ENCODE results near the gene HDAC4.

HDAC4 gene

GRCh38 chr2:239150125-239151011 lies 250.5 kb downstream of the HDAC4 start:
- peaks cover 5% of the 10 kb centered on the region for H3K9me3 Mint-ChIP-seq (ENCODE audit: low read depth)
- H3K36me3 Mint-ChIP-seq: peaks cover 22% of the 10 kb centered on the region
- H3K27me3 Mint-ChIP-seq: no peaks in the 10 kb centered on the region
- peak overlapping the region; percentile 79 for H3K27ac Mint-ChIP-seq
- H3K4me3 Mint-ChIP-seq: no peak overlapping the region
- peaks cover 14% of the 10 kb centered on the region for H3K4me1 Mint-ChIP-seq (ENCODE audit: low read depth)

- peaks cover 5% of the 10 kb centered on the region for H3K9me3 Mint-ChIP-seq (ENCODE audit: low read depth)
- no peak overlapping the region for H3K4me3 Mint-ChIP-seq
- peaks cover 22% of the 10 kb centered on the region for H3K36me3 Mint-ChIP-seq
- no peaks in the 10 kb centered on the region for H3K27me3 Mint-ChIP-seq
- H3K27ac Mint-ChIP-seq: no peak overlapping the region
- H3K4me1 Mint-ChIP-seq (ENCODE audit: low read depth): peaks cover 14% of the 10 kb centered on the region
These were observed 251.3 kb downstream of the HDAC4 start for GRCh38 chr2:239149501-239149900.

- Mint-ChIP-seq H3K27me3 (no peaks in the 10 kb centered on the region), H3K36me3 (peaks cover 18% of the 10 kb centered on the region), H3K4me1 (ENCODE audit: low read depth) (peaks cover 14% of the 10 kb centered on the region), H3K4me3 (no peak overlapping the region), H3K9me3 (ENCODE audit: low read depth) (peaks cover 5% of the 10 kb centered on the region), H3K27ac (no peak overlapping the region)
These were observed 252.2 kb downstream of the HDAC4 start for GRCh38 chr2:239148495-239149200.

GRCh38 chr2:239147376-239147775 lies 253.4 kb downstream of the HDAC4 start:
- no peaks in the 10 kb centered on the region for H3K27me3 Mint-ChIP-seq
- no peak overlapping the region for H3K27ac Mint-ChIP-seq
- H3K4me3 Mint-ChIP-seq: no peak overlapping the region
- H3K36me3 Mint-ChIP-seq: peaks cover 13% of the 10 kb centered on the region
- peaks cover 5% of the 10 kb centered on the region for H3K9me3 Mint-ChIP-seq (ENCODE audit: low read depth)
- H3K4me1 Mint-ChIP-seq (ENCODE audit: low read depth): peaks cover 14% of the 10 kb centered on the region

GRCh38 chr2:239146741-239147181 lies 254.1 kb downstream of the HDAC4 start:
- peaks cover 11% of the 10 kb centered on the region for H3K4me1 Mint-ChIP-seq (ENCODE audit: low read depth)
- no peak overlapping the region for H3K4me3 Mint-ChIP-seq
- no peaks in the 10 kb centered on the region for H3K27me3 Mint-ChIP-seq
- peaks cover 5% of the 10 kb centered on the region for H3K9me3 Mint-ChIP-seq (ENCODE audit: low read depth)
- no peak overlapping the region for H3K27ac Mint-ChIP-seq
- peaks cover 13% of the 10 kb centered on the region for H3K36me3 Mint-ChIP-seq

GRCh38 chr2:239146011-239146641 lies 254.7 kb downstream of the HDAC4 start:
- Mint-ChIP-seq H3K9me3 (ENCODE audit: low read depth) (peaks cover 5% of the 10 kb centered on the region), H3K4me1 (ENCODE audit: low read depth) (peaks cover 9% of the 10 kb centered on the region), H3K27ac (no peak overlapping the region), H3K27me3 (no peaks in the 10 kb centered on the region), H3K4me3 (no peak overlapping the region), H3K36me3 (peaks cover 13% of the 10 kb centered on the region)

- H3K9me3 Mint-ChIP-seq (ENCODE audit: low read depth): peaks cover 5% of the 10 kb centered on the region
- peaks cover 4% of the 10 kb centered on the region for H3K4me1 Mint-ChIP-seq (ENCODE audit: low read depth)
- H3K27ac Mint-ChIP-seq: no peak overlapping the region
- no peak overlapping the region for H3K4me3 Mint-ChIP-seq
- H3K27me3 Mint-ChIP-seq: no peaks in the 10 kb centered on the region
- H3K36me3 Mint-ChIP-seq: peaks cover 9% of the 10 kb centered on the region
These were observed 255.2 kb downstream of the HDAC4 start for GRCh38 chr2:239145601-239146000.

- H3K9me3 Mint-ChIP-seq (ENCODE audit: low read depth): peaks cover 2% of the 10 kb centered on the region
- H3K36me3 Mint-ChIP-seq: peaks cover 7% of the 10 kb centered on the region
- no peak overlapping the region for H3K27ac Mint-ChIP-seq
- H3K27me3 Mint-ChIP-seq: no peaks in the 10 kb centered on the region
- peaks cover 1% of the 10 kb centered on the region for H3K4me1 Mint-ChIP-seq (ENCODE audit: low read depth)
- H3K4me3 Mint-ChIP-seq: no peak overlapping the region
These were observed 255.7 kb downstream of the HDAC4 start for GRCh38 chr2:239145106-239145505.

- H3K36me3 Mint-ChIP-seq: peaks cover 6% of the 10 kb centered on the region
- no peak overlapping the region for H3K27ac Mint-ChIP-seq
- H3K27me3 Mint-ChIP-seq: no peaks in the 10 kb centered on the region
- H3K9me3 Mint-ChIP-seq (ENCODE audit: low read depth): no peaks in the 10 kb centered on the region
- H3K4me3 Mint-ChIP-seq: no peak overlapping the region
- H3K4me1 Mint-ChIP-seq (ENCODE audit: low read depth): no peaks in the 10 kb centered on the region
These were observed 256.2 kb downstream of the HDAC4 start for GRCh38 chr2:239144713-239144999.

GRCh38 chr2:239143858-239144712 lies 256.7 kb downstream of the HDAC4 start:
- no peaks in the 10 kb centered on the region for H3K9me3 Mint-ChIP-seq (ENCODE audit: low read depth)
- H3K27me3 Mint-ChIP-seq: no peaks in the 10 kb centered on the region
- no peak overlapping the region for H3K4me3 Mint-ChIP-seq
- no peak overlapping the region for H3K27ac Mint-ChIP-seq
- H3K4me1 Mint-ChIP-seq (ENCODE audit: low read depth): no peaks in the 10 kb centered on the region
- H3K36me3 Mint-ChIP-seq: peaks cover 8% of the 10 kb centered on the region

GRCh38 chr2:239142806-239143205 lies 258.0 kb downstream of the HDAC4 start:
- no peak overlapping the region for H3K27ac Mint-ChIP-seq
- H3K9me3 Mint-ChIP-seq (ENCODE audit: low read depth): no peaks in the 10 kb centered on the region
- H3K27me3 Mint-ChIP-seq: no peaks in the 10 kb centered on the region
- no peaks in the 10 kb centered on the region for H3K4me1 Mint-ChIP-seq (ENCODE audit: low read depth)
- peaks cover 7% of the 10 kb centered on the region for H3K36me3 Mint-ChIP-seq
- H3K4me3 Mint-ChIP-seq: no peak overlapping the region

- Mint-ChIP-seq H3K27ac (no peak overlapping the region), H3K9me3 (ENCODE audit: low read depth) (no peaks in the 10 kb centered on the region), H3K4me1 (ENCODE audit: low read depth) (no peaks in the 10 kb centered on the region), H3K27me3 (no peaks in the 10 kb centered on the region), H3K4me3 (no peak overlapping the region), H3K36me3 (peaks cover 10% of the 10 kb centered on the region)
These were observed 258.5 kb downstream of the HDAC4 start for GRCh38 chr2:239142296-239142695.

- Mint-ChIP-seq H3K9me3 (ENCODE audit: low read depth) (peaks cover 3% of the 10 kb centered on the region), H3K4me3 (no peak overlapping the region), H3K27me3 (no peaks in the 10 kb centered on the region), H3K36me3 (peaks cover 14% of the 10 kb centered on the region), H3K27ac (no peak overlapping the region), H3K4me1 (ENCODE audit: low read depth) (no peaks in the 10 kb centered on the region)
These were observed 259.6 kb downstream of the HDAC4 start for GRCh38 chr2:239141021-239141760.
